Measurements from ENCODE around the gene GLOD4.

GLOD4 gene

GRCh38 chr17:789160-789840, 7.2 kb upstream of the GLOD4 start:
- TF ChIP-seq CTCF (IDR thresholded peaks at IDR 0.05), result no peak

DNA sequence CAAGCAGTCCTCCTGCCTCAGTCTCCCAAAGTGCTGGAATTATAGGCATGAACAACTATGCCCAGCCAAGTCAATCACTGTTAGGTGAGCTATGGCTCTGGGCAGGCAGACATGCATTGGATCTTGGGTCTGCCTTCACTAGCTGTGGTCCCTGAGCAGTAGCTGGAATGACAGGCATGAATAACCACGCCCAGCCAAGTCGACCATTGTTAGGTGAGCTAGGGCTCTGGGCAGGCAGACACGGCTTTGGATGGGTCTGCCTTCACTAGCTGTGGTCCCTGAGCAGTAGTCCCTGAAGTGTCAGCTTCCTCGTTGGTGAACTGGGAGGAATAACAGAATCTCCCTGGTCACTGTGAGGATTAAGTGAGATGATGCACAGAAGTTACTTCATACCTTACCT, 6.5 kb upstream of the GLOD4 start:
- TF ChIP-seq CTCF (IDR thresholded peaks at IDR 0.05), result no peak

GRCh38 chr17:787641-788221, 5.7 kb upstream of the GLOD4 start:
- no peak for TF ChIP-seq CTCF (IDR thresholded peaks at IDR 0.05)

DNA sequence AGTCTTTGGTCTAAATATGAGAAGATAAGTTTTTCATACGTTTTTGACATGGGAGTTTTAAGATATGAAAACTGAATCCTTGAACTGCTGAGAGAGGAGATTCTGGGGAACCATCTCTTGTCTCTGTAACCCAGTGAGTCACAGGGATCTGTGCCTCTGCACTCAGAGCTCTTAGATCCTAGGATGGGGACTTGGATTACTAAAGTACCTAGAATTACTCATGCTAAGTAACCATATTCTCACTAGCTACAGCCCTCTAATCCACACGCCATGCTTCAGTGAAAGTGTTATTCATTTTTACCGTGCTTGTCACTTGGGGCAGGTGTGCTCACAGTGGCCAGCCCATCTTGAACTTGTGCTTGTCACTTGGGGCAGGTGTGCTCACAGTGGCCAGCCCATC, 2.1 kb upstream of the GLOD4 start:
- TF ChIP-seq CTCF (IDR thresholded peaks at IDR 0.05), result no peak

DNA sequence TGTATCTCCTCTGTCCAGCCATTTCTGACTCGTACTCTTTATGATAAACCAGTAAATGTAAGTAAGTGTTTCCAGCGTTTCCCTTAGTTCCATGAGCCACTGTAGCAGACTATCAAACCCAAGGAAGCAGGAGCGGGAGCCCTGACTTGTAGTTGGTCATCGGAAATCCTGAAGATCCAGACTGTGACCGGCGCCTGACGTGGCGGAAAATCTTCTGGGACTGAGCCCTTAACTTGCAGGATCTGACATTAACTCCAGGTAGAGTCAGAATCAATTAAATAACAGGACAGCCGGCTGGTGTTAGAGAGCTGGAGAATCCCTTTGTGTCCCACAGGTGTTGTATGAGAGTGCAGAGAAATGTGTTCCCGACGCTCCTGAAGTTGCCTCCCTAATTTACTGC, 4.0 kb downstream of the GLOD4 start:
- no peak for TF ChIP-seq CTCF (IDR thresholded peaks at IDR 0.05)

- TF ChIP-seq CTCF (IDR thresholded peaks at IDR 0.05), result no peak
Measured at GRCh38 chr17:774313-774584, 7.8 kb downstream of the GLOD4 start.

DNA sequence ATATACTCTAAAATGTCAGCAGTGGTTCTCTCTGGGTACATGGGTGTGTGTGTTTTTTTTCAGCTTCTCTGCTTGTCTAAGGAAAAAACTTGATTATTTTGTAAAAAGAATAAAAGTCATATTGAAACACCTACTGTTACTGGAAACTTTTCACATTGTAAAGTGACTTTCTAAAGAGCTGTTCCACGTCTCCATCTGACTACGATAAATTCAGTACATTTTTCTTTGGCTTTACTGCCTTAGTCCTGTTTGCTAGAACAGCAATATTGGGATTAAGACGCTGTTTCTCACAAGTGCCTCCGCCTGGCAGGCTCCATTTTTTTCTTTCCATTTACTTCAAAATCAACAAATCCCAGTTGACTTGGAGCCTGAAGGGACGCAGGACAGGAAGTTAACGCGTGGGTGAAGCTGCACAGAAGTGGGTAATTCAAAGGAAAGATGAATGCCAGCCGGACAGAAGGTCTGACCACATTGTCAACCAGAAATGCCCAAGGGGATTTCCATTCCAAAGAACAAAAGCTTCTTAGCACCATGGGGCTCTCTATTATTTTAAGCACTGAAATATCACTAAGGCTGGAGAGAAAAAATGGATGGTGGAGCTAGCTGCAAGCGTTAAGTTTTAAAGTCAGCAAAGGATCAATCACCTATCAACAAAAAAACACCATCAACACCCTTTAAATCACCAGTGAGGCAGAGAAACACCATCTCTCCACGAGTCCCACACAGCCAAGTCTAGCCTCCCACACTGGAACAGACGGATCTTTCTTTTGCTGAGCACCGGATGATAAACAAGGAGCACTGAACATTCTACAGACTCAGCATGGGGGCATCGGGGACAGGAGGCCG, 8.4 kb downstream of the GLOD4 start:
- TF ChIP-seq CTCF (IDR thresholded peaks at IDR 0.05), result no peak
